Osteoblast (primary cell): ENCODE measurements around the gene PLN. TPM values are rescaled to one million over a fixed set of nuclear protein-coding genes. Genes with fewer than 3 reads are reported as not detected.
A peak's percentile ranks its signal among the peaks of the same experiment; 100 is the strongest.

ENCODE experiments used
- DNase-seq: peaks from one replicate; pipeline ENCODE4 v3.0.0; 2011; ENCODE audit warnings: low spot score, mixed read lengths; ENCODE audit not compliant: insufficient read length; ENCODE audit errors: missing footprints
- H2AFZ ChIP-seq: 2 replicates; pipeline ENCODE4 v1.6.0; 2011; ENCODE audit warnings: mild to moderate bottlenecking, low read length
- H3K27ac ChIP-seq: 2 replicates; pipeline ENCODE4 v1.5.1; 2011; ENCODE audit warnings: mild to moderate bottlenecking, low read depth, low read length, moderate library complexity
- H3K27me3 ChIP-seq: 2 replicates; pipeline ENCODE4 v1.6.0; 2012; ENCODE audit warnings: mild to moderate bottlenecking, control low read depth, inconsistent platforms, low read length, moderate library complexity; ENCODE audit not compliant: insufficient read depth
- H3K36me3 ChIP-seq: 2 replicates; pipeline ENCODE4 v1.5.1; 2011; ENCODE audit warnings: mild to moderate bottlenecking, low read length, control low read depth, moderate library complexity; ENCODE audit not compliant: insufficient read depth
- H3K4me1 ChIP-seq: 2 replicates; pipeline ENCODE4 v1.5.1; 2011; ENCODE audit warnings: mild to moderate bottlenecking, low read length, control low read depth, moderate library complexity; ENCODE audit not compliant: insufficient read depth
- H3K4me2 ChIP-seq: 2 replicates; pipeline ENCODE4 v1.6.0; 2011; ENCODE audit warnings: mild to moderate bottlenecking, low read length; ENCODE audit not compliant: insufficient read depth
- H3K4me3 ChIP-seq: fragments of 200-600 bp; sonication (generic); 3 replicates; pipeline ENCODE4 v1.5.1; 2012; ENCODE audit warnings: mild to moderate bottlenecking, low read length, inconsistent platforms; ENCODE audit not compliant: insufficient read depth
- H3K79me2 ChIP-seq: 2 replicates; pipeline ENCODE4 v1.6.0; 2012; ENCODE audit warnings: mild to moderate bottlenecking, low read length, control low read depth, inconsistent platforms; ENCODE audit not compliant: insufficient read depth
- H3K9me3 ChIP-seq: 2 replicates; pipeline ENCODE4 v1.5.1; 2011; ENCODE audit warnings: low read depth, low read length, control low read depth
- H4K20me1 ChIP-seq: 2 replicates; pipeline ENCODE4 v1.6.0; 2012; ENCODE audit warnings: mild to moderate bottlenecking, low read length, control low read depth; ENCODE audit not compliant: insufficient read depth
- total RNA-seq: library from RNA; depleted of rRNA; stranded (reverse); fragments of >200 nt; gene quantifications from 2 replicates; pipeline ENCODE4 v1.2.3, GENCODE V29; 2012
- TF ChIP-seq, protein P1 (sequence below): IDR thresholded peaks from 2 replicates; pipeline ENCODE4 v1.5.1; 2011; ENCODE audit warnings: mild to moderate bottlenecking, low read depth, low read length, moderate library complexity; ENCODE audit errors: extremely low read depth

The PLN gene
- total RNA-seq, 1 donor, result 0.36 TPM

DNA sequence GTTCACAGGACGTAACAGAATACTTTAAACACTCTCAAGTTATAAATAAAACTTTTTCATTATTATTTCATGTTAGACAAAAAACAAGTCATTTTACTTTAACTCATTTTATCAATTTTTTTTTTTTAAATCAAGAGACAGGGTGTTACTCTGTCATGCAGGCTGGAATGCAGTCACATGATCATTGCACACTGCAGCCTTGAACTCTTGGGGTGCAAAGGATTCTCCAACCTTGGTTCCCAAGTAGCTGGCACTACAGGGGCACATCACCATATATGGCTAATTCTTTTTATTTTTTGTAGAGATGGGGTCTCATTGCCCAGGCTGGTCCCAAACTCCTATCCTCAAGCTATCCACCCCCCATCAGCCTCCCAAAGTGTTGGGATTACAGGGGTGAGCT is 14.2 kb downstream of the PLN start:
- no peak for DNase-seq
- H3K4me2 ChIP-seq, result no peak overlapping the region
- no peak overlapping the region for H3K4me3 ChIP-seq
- peaks cover 6% of the 10 kb centered on the region for H4K20me1 ChIP-seq
- no peaks in the 10 kb centered on the region for H3K9me3 ChIP-seq
- no peaks in the 10 kb centered on the region for H3K36me3 ChIP-seq
- no peak overlapping the region for H2AFZ ChIP-seq
- no peaks in the 10 kb centered on the region for H3K27me3 ChIP-seq
- H3K4me1 ChIP-seq, result peaks cover 12% of the 10 kb centered on the region
- TF ChIP-seq, protein P1, sequence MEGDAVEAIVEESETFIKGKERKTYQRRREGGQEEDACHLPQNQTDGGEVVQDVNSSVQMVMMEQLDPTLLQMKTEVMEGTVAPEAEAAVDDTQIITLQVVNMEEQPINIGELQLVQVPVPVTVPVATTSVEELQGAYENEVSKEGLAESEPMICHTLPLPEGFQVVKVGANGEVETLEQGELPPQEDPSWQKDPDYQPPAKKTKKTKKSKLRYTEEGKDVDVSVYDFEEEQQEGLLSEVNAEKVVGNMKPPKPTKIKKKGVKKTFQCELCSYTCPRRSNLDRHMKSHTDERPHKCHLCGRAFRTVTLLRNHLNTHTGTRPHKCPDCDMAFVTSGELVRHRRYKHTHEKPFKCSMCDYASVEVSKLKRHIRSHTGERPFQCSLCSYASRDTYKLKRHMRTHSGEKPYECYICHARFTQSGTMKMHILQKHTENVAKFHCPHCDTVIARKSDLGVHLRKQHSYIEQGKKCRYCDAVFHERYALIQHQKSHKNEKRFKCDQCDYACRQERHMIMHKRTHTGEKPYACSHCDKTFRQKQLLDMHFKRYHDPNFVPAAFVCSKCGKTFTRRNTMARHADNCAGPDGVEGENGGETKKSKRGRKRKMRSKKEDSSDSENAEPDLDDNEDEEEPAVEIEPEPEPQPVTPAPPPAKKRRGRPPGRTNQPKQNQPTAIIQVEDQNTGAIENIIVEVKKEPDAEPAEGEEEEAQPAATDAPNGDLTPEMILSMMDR, result no peak
- peaks cover 22% of the 10 kb centered on the region for H3K79me2 ChIP-seq
- peak overlapping the region; percentile 62 for H3K27ac ChIP-seq

DNA sequence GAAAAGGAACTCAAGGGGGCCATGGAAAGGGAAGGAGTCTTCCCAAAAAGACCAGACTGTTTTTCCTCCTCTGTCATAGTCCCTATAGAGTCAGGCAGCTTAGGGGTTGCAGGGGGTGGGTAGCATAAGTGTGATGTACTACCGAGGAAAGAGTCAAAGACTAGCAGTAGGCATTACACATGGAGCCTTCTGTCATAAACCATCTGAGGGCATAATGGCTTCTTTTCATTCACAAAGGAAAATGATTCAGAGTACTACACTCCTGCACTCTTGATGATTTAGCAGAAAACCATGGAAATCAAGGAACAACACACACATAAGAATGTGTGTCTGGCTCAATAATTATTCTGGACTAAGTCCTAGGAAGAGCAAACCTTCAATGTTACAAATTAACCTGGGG is 14.9 kb downstream of the PLN start:
- peaks cover 4% of the 10 kb centered on the region for H4K20me1 ChIP-seq
- no peaks in the 10 kb centered on the region for H3K9me3 ChIP-seq
- peaks cover 9% of the 10 kb centered on the region for H3K4me1 ChIP-seq
- no peak overlapping the region for H3K4me3 ChIP-seq
- TF ChIP-seq, protein P1, result no peak
- peaks cover 21% of the 10 kb centered on the region for H3K79me2 ChIP-seq
- H3K27me3 ChIP-seq, result no peaks in the 10 kb centered on the region
- no peak overlapping the region for H2AFZ ChIP-seq
- H3K36me3 ChIP-seq, result no peaks in the 10 kb centered on the region
- H3K27ac ChIP-seq, result peak overlapping the region; percentile 62
- peak; percentile 66 for DNase-seq
- H3K4me2 ChIP-seq, result no peak overlapping the region

DNA sequence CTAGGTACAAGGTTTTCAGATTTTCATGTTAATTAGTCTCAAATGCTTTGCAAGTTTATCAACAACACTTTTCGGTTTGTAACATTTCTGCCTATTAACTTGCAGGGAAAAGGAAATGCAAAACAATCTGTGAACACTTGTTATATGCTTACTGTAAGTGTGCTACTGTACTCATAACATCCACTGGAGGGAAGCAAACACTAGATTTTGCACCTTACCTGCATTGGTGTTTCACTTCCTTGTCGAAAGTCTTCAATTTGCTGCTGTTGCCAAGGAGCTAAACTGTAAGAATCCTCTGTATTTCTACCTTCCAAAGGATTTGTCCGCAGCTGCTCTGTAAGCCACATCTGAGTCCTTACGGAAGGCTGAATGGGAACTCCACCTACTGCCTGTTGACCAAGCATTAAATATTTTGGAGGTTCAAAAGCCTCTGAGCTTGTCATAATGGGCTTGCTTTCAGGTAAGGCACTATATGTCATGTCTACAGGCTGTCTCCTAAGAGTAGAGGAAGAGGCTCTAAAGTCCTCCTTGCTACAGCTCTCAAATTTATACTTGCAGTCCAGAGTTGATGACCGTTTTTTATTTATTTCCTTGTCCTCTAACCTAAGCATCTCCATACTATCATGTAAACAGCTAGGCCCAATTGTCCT is 17.3 kb downstream of the PLN start:
- TF ChIP-seq, protein P1, result peak; percentile 39
- DNase-seq, result peak; percentile 45
- Histone ChIP-seq H3K4me1 (peaks cover 9% of the 10 kb centered on the region), H3K36me3 (no peaks in the 10 kb centered on the region), H4K20me1 (peaks cover 7% of the 10 kb centered on the region), H3K79me2 (peaks cover 28% of the 10 kb centered on the region), H2AFZ (no peak overlapping the region), H3K27me3 (no peaks in the 10 kb centered on the region), H3K9me3 (no peaks in the 10 kb centered on the region), H3K27ac (no peak overlapping the region), H3K4me2 (no peak overlapping the region), H3K4me3 (no peak overlapping the region)

DNA sequence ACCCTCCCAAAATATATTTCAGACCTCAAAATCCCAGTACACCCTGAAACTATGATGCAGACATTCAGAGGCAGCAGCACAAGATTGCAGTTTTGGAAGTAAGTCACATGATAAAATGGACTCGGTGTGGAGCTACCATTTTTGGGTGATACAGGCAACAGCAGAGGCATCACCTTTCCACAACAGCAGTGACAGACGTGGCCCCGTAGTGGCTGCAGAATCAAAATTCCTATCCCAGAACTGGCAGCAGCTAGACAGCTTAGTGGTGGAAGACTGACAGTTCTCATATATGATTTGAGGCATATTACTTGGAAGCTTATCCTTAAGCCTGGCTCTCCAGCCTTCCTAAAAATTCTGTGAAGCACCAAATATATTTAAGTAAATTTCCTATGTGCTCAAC is 19.9 kb downstream of the PLN start:
- Histone ChIP-seq H3K4me2 (no peak overlapping the region), H3K79me2 (peaks cover 32% of the 10 kb centered on the region), H2AFZ (no peak overlapping the region), H3K4me3 (no peak overlapping the region), H3K36me3 (no peaks in the 10 kb centered on the region), H3K27me3 (no peaks in the 10 kb centered on the region), H3K4me1 (peaks cover 6% of the 10 kb centered on the region), H3K9me3 (no peaks in the 10 kb centered on the region), H4K20me1 (peaks cover 10% of the 10 kb centered on the region), H3K27ac (no peak overlapping the region)
- TF ChIP-seq, protein P1, result no peak
- no peak for DNase-seq
